GM12878 (cell line): Measurements from ENCODE around the gene CTBS. TPM values are rescaled to one million over a fixed set of nuclear protein-coding genes. Genes with fewer than 3 reads are reported as not detected.

Experiments used
- ETV6 ChIP-seq, 2 experiments: fragments of 450-650 bp in 1 of 2; IDR thresholded peaks in 1 of 2; conservative IDR thresholded peaks in 1 of 2; 2 replicates each; pipeline ENCODE4 v1.6.1; 2014; ENCODE audit warnings: antibody characterized with exemption in 1 of 2, borderline replicate concordance in 1 of 2, low read depth in 1 of 2, mild to moderate bottlenecking in 1 of 2, moderate library complexity in 1 of 2
- HDAC2 ChIP-seq: fragments of 200-600 bp; sonication (generic); IDR thresholded peaks from 2 replicates; pipeline ENCODE4 v1.6.1; 2017
- IKZF2 ChIP-seq, 2 experiments: fragments of 450-650 bp; IDR thresholded peaks; 2 replicates each; pipeline ENCODE4 v1.6.1; 2017; ENCODE audit warnings: mild to moderate bottlenecking in 2 of 2, moderate library complexity in 2 of 2
- MYB ChIP-seq: fragments of 150-350 bp; IDR thresholded peaks from 2 replicates; pipeline ENCODE4 v1.6.1; 2014; ENCODE audit warnings: mild to moderate bottlenecking, low read depth, low read length, borderline replicate concordance
- RELB ChIP-seq: fragments of 450-650 bp; IDR thresholded peaks from 2 replicates; pipeline ENCODE4 v1.6.1; 2017; ENCODE audit warnings: low read depth, mild to moderate bottlenecking, moderate library complexity
- SIN3A ChIP-seq: IDR thresholded peaks from 2 replicates; pipeline ENCODE4 v1.6.1; 2012; ENCODE audit warnings: low read depth, low read length, improper control_type of control experiment
- SPI1 ChIP-seq: IDR thresholded peaks from 2 replicates; pipeline ENCODE4 v1.6.1; 2011; ENCODE audit warnings: low read depth, mild to moderate bottlenecking, low read length, moderate library complexity, borderline replicate concordance; ENCODE audit not compliant: insufficient read depth
- SUZ12 ChIP-seq: fragments of 200-600 bp; sonication (generic); IDR thresholded peaks from one replicate; pipeline ENCODE4 v1.6.1; 2018; ENCODE audit warnings: antibody characterized with exemption, mild to moderate bottlenecking; ENCODE audit not compliant: unreplicated experiment
- ZBTB11 ChIP-seq: fragments of 450-650 bp; formaldehyde crosslinking; IDR thresholded peaks from 2 replicates; pipeline ENCODE4 v1.5.0; 2022; ENCODE audit warnings: mild to moderate bottlenecking, missing genetic modification characterization
- polyA plus RNA-seq, 11 experiments: library from polyadenylated mRNA; depleted of rRNA in 4 of 11; unstranded in 6 of 11; stranded (reverse) in 5 of 11; fragments of >200 nt; fragmentation: Nextera tagmentation in 4 of 11; fragmentation: Illumina TruSeq in 1 of 11; extraction: Ambion mirVana in 4 of 11; extraction: Trizol in 1 of 11; gene quantifications; 1 replicate in 1 of 11; 2 replicates in 10 of 11; pipeline versions ENCODE4 v1.2.1 to v1.2.3, GENCODE V29; 2011 to 2016; ENCODE audit warnings: inconsistent platforms in 2 of 11, missing spikeins in 2 of 11, low read depth in 1 of 11
- total RNA-seq, 4 experiments: library from RNA; depleted of rRNA in 3 of 4; stranded (reverse); fragments of >200 nt in 3 of 4; fragmentation: Illumina TruSeq in 1 of 4; extraction: Trizol in 1 of 4; gene quantifications; 2 replicates each; pipeline versions ENCODE4 v1.2.1 to v1.2.3, GENCODE V29; 2013 to 2021
- TF ChIP-seq, protein P1 (sequence below): fragments of 150-350 bp; IDR thresholded peaks from 2 replicates; pipeline ENCODE4 v1.6.1; 2014; ENCODE audit warnings: mild to moderate bottlenecking, low read depth, low read length
- TF ChIP-seq, protein P2 (sequence below): IDR thresholded peaks from 2 replicates; pipeline ENCODE4 v1.6.1; 2011; ENCODE audit warnings: low read depth, mild to moderate bottlenecking, low read length, moderate library complexity, borderline replicate concordance; ENCODE audit errors: extremely low read depth
- TF ChIP-seq, protein P3 (sequence below): fragments of 450-650 bp; IDR thresholded peaks from 2 replicates; pipeline ENCODE4 v1.6.1; 2017; ENCODE audit warnings: mild to moderate bottlenecking, low read depth, inconsistent platforms; ENCODE audit not compliant: poor library complexity, severe bottlenecking
- TF ChIP-seq, protein P4 (sequence below): fragments of 450-650 bp; IDR thresholded peaks from 2 replicates; pipeline ENCODE4 v1.6.1; 2016; ENCODE audit warnings: mild to moderate bottlenecking, moderate library complexity, borderline replicate concordance

Gene CTBS
- total and polyA plus RNA-seq, 10 of the 15 experiments (the other 5 are each of a cell fraction or from before 2014, with no cell fraction given) = 4.3 to 21.2 (median 12.3) TPM

GRCh38 chr1:84573967-84574842, at the start of gene CTBS (continued):
- TF ChIP-seq RELB (0 out of 2 replicates have a peak, but pooled peaks have one; percentile 8), ETV6 (conservative IDR thresholded peaks at IDR 0.05 in 1 of 2, IDR thresholded peaks at IDR 0.05 in 1 of 2; ENCODE audit: borderline replicate concordance in 1 of 2, low read depth in 1 of 2) (no peak), SUZ12 (no peak), HDAC2 (no peak), SPI1 (peak; percentile 71; the same call in 1 of the 2 replicates), IKZF2 (IDR thresholded peaks at IDR 0.05) (peak in 1 of 2 experiments; percentile 26; a peak in 2 of 4 replicates), SIN3A (no peak), ZBTB11 (CRISPR knock-in tag) (no peak), MYB (no peak)
- TF ChIP-seq, protein P1, sequence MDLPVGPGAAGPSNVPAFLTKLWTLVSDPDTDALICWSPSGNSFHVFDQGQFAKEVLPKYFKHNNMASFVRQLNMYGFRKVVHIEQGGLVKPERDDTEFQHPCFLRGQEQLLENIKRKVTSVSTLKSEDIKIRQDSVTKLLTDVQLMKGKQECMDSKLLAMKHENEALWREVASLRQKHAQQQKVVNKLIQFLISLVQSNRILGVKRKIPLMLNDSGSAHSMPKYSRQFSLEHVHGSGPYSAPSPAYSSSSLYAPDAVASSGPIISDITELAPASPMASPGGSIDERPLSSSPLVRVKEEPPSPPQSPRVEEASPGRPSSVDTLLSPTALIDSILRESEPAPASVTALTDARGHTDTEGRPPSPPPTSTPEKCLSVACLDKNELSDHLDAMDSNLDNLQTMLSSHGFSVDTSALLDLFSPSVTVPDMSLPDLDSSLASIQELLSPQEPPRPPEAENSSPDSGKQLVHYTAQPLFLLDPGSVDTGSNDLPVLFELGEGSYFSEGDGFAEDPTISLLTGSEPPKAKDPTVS = 0 out of 2 replicates have a peak, but pooled peaks have one; percentile 29
- TF ChIP-seq, protein P2, sequence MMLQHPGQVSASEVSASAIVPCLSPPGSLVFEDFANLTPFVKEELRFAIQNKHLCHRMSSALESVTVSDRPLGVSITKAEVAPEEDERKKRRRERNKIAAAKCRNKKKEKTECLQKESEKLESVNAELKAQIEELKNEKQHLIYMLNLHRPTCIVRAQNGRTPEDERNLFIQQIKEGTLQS = no peak
- TF ChIP-seq, protein P3, sequence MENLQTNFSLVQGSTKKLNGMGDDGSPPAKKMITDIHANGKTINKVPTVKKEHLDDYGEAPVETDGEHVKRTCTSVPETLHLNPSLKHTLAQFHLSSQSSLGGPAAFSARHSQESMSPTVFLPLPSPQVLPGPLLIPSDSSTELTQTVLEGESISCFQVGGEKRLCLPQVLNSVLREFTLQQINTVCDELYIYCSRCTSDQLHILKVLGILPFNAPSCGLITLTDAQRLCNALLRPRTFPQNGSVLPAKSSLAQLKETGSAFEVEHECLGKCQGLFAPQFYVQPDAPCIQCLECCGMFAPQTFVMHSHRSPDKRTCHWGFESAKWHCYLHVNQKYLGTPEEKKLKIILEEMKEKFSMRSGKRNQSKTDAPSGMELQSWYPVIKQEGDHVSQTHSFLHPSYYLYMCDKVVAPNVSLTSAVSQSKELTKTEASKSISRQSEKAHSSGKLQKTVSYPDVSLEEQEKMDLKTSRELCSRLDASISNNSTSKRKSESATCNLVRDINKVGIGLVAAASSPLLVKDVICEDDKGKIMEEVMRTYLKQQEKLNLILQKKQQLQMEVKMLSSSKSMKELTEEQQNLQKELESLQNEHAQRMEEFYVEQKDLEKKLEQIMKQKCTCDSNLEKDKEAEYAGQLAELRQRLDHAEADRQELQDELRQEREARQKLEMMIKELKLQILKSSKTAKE = peak; percentile 13
- TF ChIP-seq, protein P4, sequence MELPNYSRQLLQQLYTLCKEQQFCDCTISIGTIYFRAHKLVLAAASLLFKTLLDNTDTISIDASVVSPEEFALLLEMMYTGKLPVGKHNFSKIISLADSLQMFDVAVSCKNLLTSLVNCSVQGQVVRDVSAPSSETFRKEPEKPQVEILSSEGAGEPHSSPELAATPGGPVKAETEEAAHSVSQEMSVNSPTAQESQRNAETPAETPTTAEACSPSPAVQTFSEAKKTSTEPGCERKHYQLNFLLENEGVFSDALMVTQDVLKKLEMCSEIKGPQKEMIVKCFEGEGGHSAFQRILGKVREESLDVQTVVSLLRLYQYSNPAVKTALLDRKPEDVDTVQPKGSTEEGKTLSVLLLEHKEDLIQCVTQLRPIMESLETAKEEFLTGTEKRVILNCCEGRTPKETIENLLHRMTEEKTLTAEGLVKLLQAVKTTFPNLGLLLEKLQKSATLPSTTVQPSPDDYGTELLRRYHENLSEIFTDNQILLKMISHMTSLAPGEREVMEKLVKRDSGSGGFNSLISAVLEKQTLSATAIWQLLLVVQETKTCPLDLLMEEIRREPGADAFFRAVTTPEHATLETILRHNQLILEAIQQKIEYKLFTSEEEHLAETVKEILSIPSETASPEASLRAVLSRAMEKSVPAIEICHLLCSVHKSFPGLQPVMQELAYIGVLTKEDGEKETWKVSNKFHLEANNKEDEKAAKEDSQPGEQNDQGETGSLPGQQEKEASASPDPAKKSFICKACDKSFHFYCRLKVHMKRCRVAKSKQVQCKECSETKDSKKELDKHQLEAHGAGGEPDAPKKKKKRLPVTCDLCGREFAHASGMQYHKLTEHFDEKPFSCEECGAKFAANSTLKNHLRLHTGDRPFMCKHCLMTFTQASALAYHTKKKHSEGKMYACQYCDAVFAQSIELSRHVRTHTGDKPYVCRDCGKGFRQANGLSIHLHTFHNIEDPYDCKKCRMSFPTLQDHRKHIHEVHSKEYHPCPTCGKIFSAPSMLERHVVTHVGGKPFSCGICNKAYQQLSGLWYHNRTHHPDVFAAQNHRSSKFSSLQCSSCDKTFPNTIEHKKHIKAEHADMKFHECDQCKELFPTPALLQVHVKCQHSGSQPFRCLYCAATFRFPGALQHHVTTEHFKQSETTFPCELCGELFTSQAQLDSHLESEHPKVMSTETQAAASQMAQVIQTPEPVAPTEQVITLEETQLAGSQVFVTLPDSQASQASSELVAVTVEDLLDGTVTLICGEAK = no peak
